Type B pancreatic cell (in vitro differentiated cells): ENCODE results near the gene RPL10A. TPM values are rescaled to one million over a fixed set of nuclear protein-coding genes. Genes with fewer than 3 reads are reported as not detected.
"Not testable (repeated sequence)": the region's sequence is repeated elsewhere in the genome, so short reads cannot be mapped to it uniquely, and the experiment has no call there.

Source experiments
- DNase-seq: peaks from one replicate; pipeline ENCODE4 v3.0.0; 2021; ENCODE audit warnings: mixed read lengths; ENCODE audit not compliant: unreplicated experiment; ENCODE audit errors: extremely low spot score
- H3K27ac Mint-ChIP-seq: 2 replicates; pipeline ENCODE4 v1.8.0; 2021; ENCODE audit warnings: mild to moderate bottlenecking, mixed read lengths
- H3K27me3 Mint-ChIP-seq: 2 replicates; pipeline ENCODE4 v1.8.0; 2021; ENCODE audit warnings: mixed read lengths
- H3K36me3 Mint-ChIP-seq: 2 replicates; pipeline ENCODE4 v1.8.0; 2021; ENCODE audit warnings: mixed read lengths
- H3K4me1 Mint-ChIP-seq: one replicate; pipeline ENCODE4 v1.8.0; 2021; ENCODE audit warnings: mixed read lengths; ENCODE audit not compliant: unreplicated experiment
- H3K4me3 Mint-ChIP-seq: 2 replicates; pipeline ENCODE4 v1.8.0; 2021; ENCODE audit warnings: mild to moderate bottlenecking, mixed read lengths
- H3K9me3 Mint-ChIP-seq: 2 replicates; pipeline ENCODE4 v1.8.0; 2021; ENCODE audit warnings: mixed read lengths
- total RNA-seq: library from RNA; stranded (reverse); gene quantifications from 2 replicates; pipeline ENCODE4 v1.2.1, GENCODE V29; 2021; ENCODE audit warnings: low replicate concordance
- TF ChIP-seq, protein P1 (sequence below): fragments of 200-600 bp; sonication (generic); conservative IDR thresholded peaks from 2 replicates; pipeline ENCODE4 v1.5.0; 2021; ENCODE audit warnings: antibody characterized with exemption, mild to moderate bottlenecking

Gene RPL10A
- total RNA-seq, 1 donor from 2014 or later = 1,808 TPM

DNA sequence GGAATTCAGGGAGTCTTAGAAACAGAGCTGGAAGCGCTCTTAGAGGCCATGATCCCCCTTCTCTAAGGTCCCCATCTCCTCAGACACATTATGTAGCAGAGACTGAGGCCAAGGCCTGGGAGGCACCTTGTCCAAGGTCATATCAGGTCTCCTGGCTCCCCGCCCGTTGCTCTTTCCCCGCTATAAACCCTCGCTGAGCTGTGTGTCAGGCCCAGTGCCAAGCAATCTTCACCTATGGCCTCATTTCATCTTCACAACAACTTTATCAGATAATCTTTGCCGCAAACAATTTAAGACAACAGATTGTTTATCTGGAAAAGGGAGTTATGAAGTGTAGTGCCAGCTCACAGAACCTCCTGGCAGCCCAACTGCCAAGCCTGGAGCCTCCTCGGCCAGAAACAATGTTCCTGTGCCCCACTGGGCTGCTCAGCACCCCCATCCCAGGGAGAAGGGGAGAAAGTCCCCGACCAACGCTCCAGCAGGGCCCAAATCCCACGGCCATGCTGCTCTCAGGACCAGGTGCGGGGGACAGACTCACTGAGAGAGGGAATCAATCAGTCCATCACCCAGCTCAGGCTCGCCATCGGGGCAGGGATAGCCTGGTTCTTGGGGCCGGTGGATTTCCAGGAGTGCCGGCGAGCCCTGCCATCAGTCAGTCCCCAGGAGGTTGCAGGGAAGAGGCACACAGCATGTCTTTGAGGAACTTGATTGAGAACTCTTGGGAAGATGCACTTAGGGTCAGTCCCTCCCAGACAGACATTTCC lies 32.9 kb upstream of the RPL10A start:
- Mint-ChIP-seq H3K4me1 (no peaks in the 10 kb centered on the region), H3K4me3 (no peak overlapping the region), H3K36me3 (no peaks in the 10 kb centered on the region), H3K27me3 (no peaks in the 10 kb centered on the region), H3K27ac (no peak overlapping the region), H3K9me3 (no peaks in the 10 kb centered on the region)
- no peak for DNase-seq
- TF ChIP-seq, protein P1, sequence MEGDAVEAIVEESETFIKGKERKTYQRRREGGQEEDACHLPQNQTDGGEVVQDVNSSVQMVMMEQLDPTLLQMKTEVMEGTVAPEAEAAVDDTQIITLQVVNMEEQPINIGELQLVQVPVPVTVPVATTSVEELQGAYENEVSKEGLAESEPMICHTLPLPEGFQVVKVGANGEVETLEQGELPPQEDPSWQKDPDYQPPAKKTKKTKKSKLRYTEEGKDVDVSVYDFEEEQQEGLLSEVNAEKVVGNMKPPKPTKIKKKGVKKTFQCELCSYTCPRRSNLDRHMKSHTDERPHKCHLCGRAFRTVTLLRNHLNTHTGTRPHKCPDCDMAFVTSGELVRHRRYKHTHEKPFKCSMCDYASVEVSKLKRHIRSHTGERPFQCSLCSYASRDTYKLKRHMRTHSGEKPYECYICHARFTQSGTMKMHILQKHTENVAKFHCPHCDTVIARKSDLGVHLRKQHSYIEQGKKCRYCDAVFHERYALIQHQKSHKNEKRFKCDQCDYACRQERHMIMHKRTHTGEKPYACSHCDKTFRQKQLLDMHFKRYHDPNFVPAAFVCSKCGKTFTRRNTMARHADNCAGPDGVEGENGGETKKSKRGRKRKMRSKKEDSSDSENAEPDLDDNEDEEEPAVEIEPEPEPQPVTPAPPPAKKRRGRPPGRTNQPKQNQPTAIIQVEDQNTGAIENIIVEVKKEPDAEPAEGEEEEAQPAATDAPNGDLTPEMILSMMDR = no peak

DNA sequence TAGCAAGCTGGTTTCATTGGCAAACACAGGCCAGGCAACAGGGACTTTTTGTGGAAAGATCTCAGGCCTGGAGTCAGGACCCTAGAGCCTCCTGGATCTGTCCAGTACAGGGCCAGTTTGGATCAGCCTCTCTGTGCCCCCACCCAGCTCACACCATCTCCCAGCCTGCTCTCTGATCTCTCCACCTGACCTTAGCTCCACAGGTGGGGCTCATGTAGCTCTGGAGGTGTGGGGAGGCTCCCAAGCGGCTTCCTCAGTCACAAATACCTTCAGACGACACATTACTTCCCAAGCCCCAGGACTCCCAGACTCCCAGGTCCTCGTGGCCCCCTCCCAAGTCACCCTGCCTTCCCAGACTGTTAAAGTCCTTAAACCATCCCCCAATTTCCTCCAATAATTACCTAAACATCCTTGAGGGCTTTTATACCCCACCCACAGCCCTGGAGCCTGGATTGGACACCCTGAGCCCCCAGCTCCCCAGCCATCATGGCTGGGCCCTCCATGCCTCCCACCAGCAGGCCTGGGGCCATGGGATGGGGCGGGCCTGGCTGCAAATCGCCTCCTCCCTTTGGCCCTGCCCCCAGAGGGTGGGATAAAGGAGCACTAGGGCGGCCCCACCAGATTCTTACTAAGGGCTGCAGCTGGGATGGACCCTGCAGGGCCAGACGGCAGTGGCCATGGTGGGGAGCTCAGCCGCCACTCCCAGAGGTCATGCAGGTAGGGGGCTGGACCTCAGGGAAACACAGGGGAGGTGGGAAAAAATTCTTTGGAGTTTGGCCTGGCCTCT lies 31.9 kb upstream of the RPL10A start:
- H3K4me1 Mint-ChIP-seq = no peaks in the 10 kb centered on the region
- H3K27ac Mint-ChIP-seq = no peak overlapping the region
- H3K9me3 Mint-ChIP-seq = no peaks in the 10 kb centered on the region
- no peak for DNase-seq
- no peaks in the 10 kb centered on the region for H3K27me3 Mint-ChIP-seq
- H3K36me3 Mint-ChIP-seq = no peaks in the 10 kb centered on the region
- TF ChIP-seq, protein P1 = no peak
- H3K4me3 Mint-ChIP-seq = no peak overlapping the region

DNA sequence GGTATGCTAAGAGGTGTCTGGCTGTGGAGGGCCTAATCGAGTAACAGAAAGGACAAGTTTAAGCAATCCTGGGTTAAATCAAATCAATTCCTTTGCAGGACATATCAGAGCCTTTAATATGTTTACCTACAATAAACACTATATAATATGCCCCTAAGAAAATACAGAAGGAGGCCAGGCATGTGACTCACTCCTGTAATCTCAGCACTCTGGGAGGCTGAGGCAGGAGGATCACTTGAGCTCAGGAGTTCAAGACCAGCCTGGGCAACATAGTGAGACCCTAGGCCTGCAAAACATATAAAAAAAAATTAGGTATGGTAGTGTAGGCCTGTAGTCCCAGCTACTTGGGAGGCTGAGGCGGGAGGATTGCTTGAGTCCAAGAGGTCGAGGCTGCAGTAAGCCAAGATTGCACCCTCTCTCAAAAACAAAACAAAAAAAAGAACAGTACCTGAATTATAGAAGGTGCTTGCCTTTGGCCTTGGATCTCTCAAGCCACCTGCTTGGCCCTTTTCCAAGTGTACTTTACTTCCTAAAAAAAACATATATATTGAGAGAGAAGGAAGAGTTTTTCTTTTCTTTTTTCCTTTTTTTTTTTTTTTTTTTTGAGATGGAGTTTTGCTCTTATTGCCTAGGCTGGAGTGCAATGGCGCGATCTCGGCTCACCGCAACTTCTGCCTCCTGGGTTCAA lies 29.7 kb upstream of the RPL10A start:
- DNase-seq, H3K9me3 Mint-ChIP-seq, H3K27ac Mint-ChIP-seq, H3K4me1 Mint-ChIP-seq, H3K4me3 Mint-ChIP-seq, H3K27me3 Mint-ChIP-seq, H3K36me3 Mint-ChIP-seq: not testable (repeated sequence)

DNA sequence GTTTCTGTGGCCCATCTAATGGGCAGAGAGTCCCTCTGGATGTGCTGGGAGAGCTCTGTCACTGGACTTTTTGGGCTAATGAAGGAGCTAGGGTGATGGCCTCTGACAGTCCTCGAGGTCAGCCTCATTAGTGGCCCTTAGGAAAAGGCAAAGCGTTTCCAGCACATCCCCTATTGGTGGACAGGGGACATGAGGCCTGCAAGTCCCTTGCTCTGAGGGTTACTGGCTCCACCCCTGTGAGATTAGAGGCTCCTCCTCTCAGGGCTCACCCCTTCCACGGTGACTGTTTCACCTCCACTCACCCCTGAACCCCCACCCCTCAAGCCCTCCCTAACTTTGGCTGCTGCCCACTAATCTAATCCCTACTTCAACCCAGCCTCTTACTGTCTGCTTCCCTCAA lies 28.9 kb upstream of the RPL10A start:
- H3K36me3 Mint-ChIP-seq = no peaks in the 10 kb centered on the region
- no peaks in the 10 kb centered on the region for H3K9me3 Mint-ChIP-seq
- H3K4me1 Mint-ChIP-seq = no peaks in the 10 kb centered on the region
- TF ChIP-seq, protein P1 = no peak
- no peak overlapping the region for H3K4me3 Mint-ChIP-seq
- no peak for DNase-seq
- H3K27me3 Mint-ChIP-seq = no peaks in the 10 kb centered on the region
- no peak overlapping the region for H3K27ac Mint-ChIP-seq

DNA sequence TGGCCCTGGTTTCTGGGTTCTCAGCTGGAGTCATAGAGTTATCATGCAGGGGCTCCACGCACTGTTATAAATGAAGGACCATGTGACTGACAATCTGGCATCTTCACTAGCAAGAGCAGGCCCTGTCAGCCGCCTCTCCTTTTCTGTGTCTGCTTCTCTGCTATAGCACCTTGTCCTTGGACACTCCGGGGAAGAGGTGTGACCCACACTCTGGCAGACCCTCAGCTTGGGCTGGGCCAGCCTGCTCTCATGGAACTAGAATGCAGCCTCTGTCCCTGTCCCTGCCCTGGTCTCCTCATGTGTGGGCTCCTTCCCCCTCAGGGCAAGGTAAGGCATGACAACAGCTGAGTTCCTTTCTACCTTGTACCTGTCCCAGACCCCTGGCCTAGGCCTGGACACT lies 27.0 kb upstream of the RPL10A start:
- Mint-ChIP-seq H3K27me3 (no peaks in the 10 kb centered on the region), H3K27ac (no peak overlapping the region), H3K9me3 (no peaks in the 10 kb centered on the region), H3K36me3 (no peaks in the 10 kb centered on the region), H3K4me1 (no peaks in the 10 kb centered on the region), H3K4me3 (no peak overlapping the region)
- TF ChIP-seq, protein P1 = no peak
- no peak for DNase-seq

DNA sequence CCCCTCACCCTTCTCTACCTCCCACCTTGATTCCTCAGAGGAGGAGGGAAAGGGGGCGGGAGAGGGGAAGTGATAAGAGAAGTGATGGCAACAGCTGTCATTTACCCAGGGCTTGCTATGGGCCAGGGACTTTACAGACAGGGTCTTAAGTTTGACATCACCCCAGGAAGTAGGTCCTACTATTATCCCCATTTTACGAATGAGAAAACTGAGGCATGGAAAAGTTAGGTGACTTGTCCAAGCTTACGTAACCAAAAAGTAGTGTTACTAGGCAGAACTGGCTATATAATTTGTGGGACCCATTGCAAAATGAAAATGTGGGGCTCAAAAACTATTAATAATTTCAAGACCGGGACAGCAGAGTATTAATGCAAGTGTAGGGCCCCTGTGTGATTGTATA lies 26.6 kb upstream of the RPL10A start:
- H3K4me3 Mint-ChIP-seq = no peak overlapping the region
- H3K36me3 Mint-ChIP-seq = no peaks in the 10 kb centered on the region
- H3K4me1 Mint-ChIP-seq = no peaks in the 10 kb centered on the region
- no peaks in the 10 kb centered on the region for H3K9me3 Mint-ChIP-seq
- TF ChIP-seq, protein P1 = no peak
- H3K27me3 Mint-ChIP-seq = no peaks in the 10 kb centered on the region
- no peak overlapping the region for H3K27ac Mint-ChIP-seq
- no peak for DNase-seq
